ENCODE data around the gene AVP. TPM values are rescaled to one million over a fixed set of nuclear protein-coding genes. Genes with fewer than 3 reads are reported as not detected.

The AVP gene
- total and polyA plus RNA-seq, 2 of the 13 experiments (the other 11 are each of a cell fraction or from before 2014, with no cell fraction given) = 0.12 TPM; not detected in 1

DNA sequence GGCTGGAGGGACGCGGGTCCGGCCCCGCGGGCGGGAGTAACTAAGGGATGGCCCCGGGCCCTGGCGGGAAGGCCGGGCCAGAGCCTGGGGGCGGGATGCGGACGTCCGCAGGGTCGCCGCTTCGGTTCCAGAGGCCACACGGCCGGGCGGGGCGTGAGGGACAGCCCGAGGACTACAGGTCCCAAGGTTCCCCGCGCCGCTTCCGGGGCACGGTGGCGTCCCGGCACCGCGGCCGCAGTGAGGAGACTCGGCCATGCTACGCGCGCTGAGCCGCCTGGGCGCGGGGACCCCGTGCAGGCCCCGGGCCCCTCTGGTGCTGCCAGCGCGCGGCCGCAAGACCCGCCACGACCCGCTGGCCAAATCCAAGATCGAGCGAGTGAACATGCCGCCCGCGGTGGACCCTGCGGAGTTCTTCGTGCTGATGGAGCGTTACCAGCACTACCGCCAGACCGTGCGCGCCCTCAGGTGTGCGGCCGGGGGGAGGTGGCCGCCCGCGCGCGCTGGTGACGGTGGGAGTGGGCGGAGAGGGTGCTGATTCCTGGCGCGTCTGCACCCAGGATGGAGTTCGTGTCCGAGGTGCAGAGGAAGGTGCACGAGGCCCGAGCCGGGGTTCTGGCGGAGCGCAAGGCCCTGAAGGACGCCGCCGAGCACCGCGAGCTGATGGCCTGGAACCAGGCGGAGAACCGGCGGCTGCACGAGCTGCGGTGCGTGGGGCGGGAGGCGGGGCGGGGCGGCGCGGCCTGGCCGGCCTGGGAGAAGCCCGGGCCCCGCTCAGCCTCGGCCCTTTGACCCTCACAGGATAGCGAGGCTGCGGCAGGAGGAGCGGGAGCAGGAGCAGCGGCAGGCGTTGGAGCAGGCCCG is 38.5 kb downstream of the AVP start, which contains the start of gene MRPS26 (continued):
- TF ChIP-seq, protein P1, sequence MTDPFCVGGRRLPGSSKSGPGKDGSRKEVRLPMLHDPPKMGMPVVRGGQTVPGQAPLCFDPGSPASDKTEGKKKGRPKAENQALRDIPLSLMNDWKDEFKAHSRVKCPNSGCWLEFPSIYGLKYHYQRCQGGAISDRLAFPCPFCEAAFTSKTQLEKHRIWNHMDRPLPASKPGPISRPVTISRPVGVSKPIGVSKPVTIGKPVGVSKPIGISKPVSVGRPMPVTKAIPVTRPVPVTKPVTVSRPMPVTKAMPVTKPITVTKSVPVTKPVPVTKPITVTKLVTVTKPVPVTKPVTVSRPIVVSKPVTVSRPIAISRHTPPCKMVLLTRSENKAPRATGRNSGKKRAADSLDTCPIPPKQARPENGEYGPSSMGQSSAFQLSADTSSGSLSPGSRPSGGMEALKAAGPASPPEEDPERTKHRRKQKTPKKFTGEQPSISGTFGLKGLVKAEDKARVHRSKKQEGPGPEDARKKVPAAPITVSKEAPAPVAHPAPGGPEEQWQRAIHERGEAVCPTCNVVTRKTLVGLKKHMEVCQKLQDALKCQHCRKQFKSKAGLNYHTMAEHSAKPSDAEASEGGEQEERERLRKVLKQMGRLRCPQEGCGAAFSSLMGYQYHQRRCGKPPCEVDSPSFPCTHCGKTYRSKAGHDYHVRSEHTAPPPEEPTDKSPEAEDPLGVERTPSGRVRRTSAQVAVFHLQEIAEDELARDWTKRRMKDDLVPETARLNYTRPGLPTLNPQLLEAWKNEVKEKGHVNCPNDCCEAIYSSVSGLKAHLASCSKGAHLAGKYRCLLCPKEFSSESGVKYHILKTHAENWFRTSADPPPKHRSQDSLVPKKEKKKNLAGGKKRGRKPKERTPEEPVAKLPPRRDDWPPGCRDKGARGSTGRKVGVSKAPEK (CRISPR knock-in tag; IDR thresholded peaks at IDR 0.05; ENCODE audit: borderline replicate concordance) = 0 out of 2 replicates have a peak, but pooled peaks have one; percentile 46
- TF ChIP-seq EED (CRISPR knock-in tag; IDR thresholded peaks at IDR 0.05) = peak; percentile 96
- TF ChIP-seq ZNF180 (CRISPR knock-in tag; IDR thresholded peaks at IDR 0.05; ENCODE audit: borderline replicate concordance, low read depth) = no peak; the same call in 1 of the 2 replicates
- TF ChIP-seq, protein P2, sequence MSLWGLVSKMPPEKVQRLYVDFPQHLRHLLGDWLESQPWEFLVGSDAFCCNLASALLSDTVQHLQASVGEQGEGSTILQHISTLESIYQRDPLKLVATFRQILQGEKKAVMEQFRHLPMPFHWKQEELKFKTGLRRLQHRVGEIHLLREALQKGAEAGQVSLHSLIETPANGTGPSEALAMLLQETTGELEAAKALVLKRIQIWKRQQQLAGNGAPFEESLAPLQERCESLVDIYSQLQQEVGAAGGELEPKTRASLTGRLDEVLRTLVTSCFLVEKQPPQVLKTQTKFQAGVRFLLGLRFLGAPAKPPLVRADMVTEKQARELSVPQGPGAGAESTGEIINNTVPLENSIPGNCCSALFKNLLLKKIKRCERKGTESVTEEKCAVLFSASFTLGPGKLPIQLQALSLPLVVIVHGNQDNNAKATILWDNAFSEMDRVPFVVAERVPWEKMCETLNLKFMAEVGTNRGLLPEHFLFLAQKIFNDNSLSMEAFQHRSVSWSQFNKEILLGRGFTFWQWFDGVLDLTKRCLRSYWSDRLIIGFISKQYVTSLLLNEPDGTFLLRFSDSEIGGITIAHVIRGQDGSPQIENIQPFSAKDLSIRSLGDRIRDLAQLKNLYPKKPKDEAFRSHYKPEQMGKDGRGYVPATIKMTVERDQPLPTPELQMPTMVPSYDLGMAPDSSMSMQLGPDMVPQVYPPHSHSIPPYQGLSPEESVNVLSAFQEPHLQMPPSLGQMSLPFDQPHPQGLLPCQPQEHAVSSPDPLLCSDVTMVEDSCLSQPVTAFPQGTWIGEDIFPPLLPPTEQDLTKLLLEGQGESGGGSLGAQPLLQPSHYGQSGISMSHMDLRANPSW (CRISPR knock-in tag; IDR thresholded peaks at IDR 0.05; ENCODE audit: borderline replicate concordance) = peak; percentile 94; the same call in 1 of the 2 replicates
- peak; percentile 95 for TF ChIP-seq TARDBP (CRISPR knock-in tag; IDR thresholded peaks at IDR 0.05)
- peak; percentile 90 for TF ChIP-seq POLR2AphosphoS5 (IDR thresholded peaks at IDR 0.05; ENCODE audit: low read depth, low read length)
- peak; percentile 100 for TF ChIP-seq GLI4 (CRISPR knock-in tag; IDR thresholded peaks at IDR 0.05; ENCODE audit: borderline replicate concordance)
- peak; percentile 86 for TF ChIP-seq PHF20 (CRISPR knock-in tag; IDR thresholded peaks at IDR 0.05)
- TF ChIP-seq ZNF720 (CRISPR knock-in tag; IDR thresholded peaks at IDR 0.05) = peak; percentile 70; the same call in 1 of the 2 replicates
- no peak for TF ChIP-seq TCF12 (IDR thresholded peaks at IDR 0.05)
- TF ChIP-seq TCF12 (CRISPR knock-in tag; IDR thresholded peaks at IDR 0.05) = peak; percentile 90
- TF ChIP-seq, protein P3, sequence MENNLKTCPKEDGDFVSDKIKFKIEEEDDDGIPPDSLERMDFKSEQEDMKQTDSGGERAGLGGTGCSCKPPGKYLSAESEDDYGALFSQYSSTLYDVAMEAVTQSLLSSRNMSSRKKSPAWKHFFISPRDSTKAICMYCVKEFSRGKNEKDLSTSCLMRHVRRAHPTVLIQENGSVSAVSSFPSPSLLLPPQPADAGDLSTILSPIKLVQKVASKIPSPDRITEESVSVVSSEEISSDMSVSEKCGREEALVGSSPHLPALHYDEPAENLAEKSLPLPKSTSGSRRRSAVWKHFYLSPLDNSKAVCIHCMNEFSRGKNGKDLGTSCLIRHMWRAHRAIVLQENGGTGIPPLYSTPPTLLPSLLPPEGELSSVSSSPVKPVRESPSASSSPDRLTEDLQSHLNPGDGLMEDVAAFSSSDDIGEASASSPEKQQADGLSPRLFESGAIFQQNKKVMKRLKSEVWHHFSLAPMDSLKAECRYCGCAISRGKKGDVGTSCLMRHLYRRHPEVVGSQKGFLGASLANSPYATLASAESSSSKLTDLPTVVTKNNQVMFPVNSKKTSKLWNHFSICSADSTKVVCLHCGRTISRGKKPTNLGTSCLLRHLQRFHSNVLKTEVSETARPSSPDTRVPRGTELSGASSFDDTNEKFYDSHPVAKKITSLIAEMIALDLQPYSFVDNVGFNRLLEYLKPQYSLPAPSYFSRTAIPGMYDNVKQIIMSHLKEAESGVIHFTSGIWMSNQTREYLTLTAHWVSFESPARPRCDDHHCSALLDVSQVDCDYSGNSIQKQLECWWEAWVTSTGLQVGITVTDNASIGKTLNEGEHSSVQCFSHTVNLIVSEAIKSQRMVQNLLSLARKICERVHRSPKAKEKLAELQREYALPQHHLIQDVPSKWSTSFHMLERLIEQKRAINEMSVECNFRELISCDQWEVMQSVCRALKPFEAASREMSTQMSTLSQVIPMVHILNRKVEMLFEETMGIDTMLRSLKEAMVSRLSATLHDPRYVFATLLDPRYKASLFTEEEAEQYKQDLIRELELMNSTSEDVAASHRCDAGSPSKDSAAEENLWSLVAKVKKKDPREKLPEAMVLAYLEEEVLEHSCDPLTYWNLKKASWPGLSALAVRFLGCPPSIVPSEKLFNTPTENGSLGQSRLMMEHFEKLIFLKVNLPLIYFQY (CRISPR knock-in tag; IDR thresholded peaks at IDR 0.05; ENCODE audit: borderline replicate concordance) = peak; percentile 68
- peak; percentile 86 for TF ChIP-seq GATAD1 (CRISPR knock-in tag; IDR thresholded peaks at IDR 0.05)
- TF ChIP-seq NR1H2 (CRISPR knock-in tag; IDR thresholded peaks at IDR 0.05; ENCODE audit: borderline replicate concordance, low read depth) = peak; percentile 93
- no peak; the same call in none of the 2 replicates for TF ChIP-seq ZNF782 (CRISPR knock-in tag; IDR thresholded peaks at IDR 0.05; ENCODE audit: borderline replicate concordance)
- peak; percentile 85; the same call in 1 of the 2 replicates for TF ChIP-seq STAT5B (CRISPR knock-in tag; IDR thresholded peaks at IDR 0.05)
- peak; percentile 95 for TF ChIP-seq ZNF274 (CRISPR knock-in tag; IDR thresholded peaks at IDR 0.05)
- TF ChIP-seq ZNF256 (CRISPR knock-in tag; conservative IDR thresholded peaks at IDR 0.05) = no peak
- peak in 1 of 2 experiments; percentile 2; a peak in 1 of 4 replicates for TF ChIP-seq EP300 (IDR thresholded peaks at IDR 0.05; ENCODE audit: low read depth in 2 of 2, low read length in 2 of 2)
- TF ChIP-seq EP300 (CRISPR knock-in tag; IDR thresholded peaks at IDR 0.05; ENCODE audit: borderline replicate concordance) = no peak; the same call in 1 of the 2 replicates

Data from HepG2 (cell line).